Stimulated activated naive CD4-positive, alpha-beta T cell (primary cell): Measurements from ENCODE around the gene RIPPLY1.

Experiments
- DNase-seq, 6 experiments: peaks; one replicate each; lab custom pipeline; 2025; lab: John Stamatoyannopoulos, UW

The RIPPLY1 gene, protein sequence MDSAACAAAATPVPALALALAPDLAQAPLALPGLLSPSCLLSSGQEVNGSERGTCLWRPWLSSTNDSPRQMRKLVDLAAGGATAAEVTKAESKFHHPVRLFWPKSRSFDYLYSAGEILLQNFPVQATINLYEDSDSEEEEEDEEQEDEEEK

DNA sequence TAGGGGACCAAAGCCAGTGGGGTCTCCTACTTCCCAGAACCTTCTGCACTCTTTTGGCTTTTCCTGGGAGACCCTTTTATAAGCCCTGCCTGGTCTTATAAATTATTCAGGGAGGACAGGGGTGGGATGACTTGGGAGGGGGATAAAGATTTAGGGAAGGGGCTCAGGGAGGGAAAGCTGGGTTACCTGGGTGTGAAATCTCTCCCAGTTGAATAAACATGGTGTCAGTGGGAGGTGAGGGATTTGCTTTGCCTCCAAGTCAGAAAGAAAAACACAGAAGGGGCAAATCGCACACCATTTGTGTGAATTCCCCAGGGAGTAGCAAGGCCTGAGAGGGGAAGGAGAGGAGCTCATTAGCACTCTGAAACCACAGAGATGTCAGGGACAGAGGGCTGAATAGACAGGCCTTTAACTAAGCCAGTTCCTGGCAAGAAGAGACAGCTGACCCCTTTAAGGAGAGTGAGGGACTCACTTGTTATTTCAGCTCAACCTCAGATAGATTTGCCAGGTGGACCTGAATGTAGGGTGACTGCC is at the start of gene RIPPLY1:
RIPPLY1 (minus strand) TSS at position 51 of the 534 bp plus-strand sequence. CDS start 54 bp downstream, outside the sequence.
- no peak for DNase-seq

DNA sequence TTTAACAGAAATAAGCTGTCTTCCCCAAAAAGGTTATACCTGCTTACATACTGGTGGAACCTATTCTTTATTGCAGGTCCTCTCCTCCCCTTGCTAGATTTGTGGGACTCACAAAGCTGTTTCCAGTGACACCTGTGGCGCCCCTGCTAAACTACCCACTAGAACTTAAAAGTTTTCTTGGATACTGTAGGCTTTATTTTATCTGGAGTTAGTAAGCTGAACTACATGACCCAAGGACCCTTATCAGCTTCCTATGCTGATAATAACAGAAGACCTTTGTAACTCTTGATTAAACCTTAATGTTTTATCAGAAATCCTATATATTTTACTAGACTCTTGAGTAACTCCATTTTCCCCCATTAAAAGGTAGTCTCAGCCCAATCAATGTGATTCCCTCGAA is 49.4 kb upstream of the RIPPLY1 start:
- no peak for DNase-seq

DNA sequence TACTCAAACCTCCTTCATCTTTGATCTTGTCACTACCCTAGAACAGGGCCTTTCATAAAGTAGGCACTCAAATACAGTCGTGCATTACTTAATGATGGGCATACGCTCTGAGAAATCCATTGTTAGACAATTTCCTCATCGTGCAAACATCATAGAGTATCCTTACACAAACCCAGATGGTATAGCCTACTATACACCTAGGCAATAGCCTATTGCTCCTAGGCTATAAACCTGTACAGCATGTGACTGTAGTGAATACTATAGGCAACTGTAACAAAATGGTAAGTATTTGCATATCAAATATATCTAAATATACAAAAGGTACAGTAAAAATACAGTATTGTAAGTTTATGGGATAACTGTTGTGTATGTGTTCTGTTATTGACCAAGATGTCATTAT is 48.9 kb upstream of the RIPPLY1 start:
- no peak for DNase-seq

DNA sequence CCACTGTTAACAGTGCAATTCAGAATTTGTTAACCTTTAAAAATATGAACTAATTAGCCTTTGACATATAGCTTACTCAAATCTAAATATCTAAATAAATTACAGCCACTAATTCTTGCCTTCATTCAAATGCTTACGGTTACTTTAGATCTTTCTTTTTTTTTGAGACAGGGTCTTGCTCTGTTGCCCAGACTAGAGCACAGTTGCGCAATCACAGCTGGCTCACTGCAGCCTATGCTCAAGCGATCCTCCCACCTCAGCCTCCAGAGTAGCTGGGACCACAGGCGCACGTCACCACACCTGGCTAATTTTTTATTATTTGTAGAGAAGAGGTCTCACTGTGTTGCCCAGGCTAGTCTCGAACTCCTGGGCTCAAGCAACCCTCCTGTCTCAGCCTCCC is 48.1 kb upstream of the RIPPLY1 start:
- DNase-seq, result no peak

DNA sequence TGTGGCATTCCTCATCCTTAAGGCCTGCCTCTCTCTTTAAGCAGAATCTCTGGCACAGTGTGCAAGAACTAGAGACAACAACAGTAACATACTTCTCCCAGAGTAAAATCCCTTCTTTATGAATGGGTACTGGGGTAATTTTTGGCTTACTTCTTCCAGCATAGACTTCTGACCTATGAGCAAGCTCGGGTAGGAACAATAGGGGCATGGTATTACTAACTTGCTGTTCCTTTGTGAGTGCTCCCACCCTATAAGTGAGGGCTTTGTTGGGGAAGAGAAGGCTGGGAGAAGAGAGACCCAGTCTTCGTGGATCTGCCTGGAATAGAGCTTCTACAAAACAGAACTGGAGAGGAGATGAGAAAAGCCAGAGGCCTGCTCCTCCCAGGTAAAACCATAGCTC is 47.2 kb upstream of the RIPPLY1 start:
- no peak for DNase-seq

DNA sequence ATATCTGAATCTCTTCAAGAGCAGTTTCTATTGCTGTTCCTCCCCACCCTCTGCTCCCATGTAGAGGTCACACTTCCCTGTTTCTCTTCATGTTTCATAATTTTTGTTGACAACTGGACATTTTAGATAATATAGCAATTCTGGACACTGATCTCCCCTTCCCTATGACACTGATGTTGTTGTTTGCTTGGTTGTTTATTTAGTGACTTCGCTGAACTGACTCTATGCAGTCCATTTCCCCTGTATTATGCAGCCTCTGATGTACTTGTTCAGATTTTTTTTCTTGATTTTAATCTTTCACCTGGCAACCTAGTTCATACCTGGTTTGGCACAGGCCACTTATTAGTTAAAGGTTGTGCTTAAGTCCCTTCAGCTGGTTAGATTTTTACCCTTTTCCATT is 46.2 kb upstream of the RIPPLY1 start:
- no peak for DNase-seq

DNA sequence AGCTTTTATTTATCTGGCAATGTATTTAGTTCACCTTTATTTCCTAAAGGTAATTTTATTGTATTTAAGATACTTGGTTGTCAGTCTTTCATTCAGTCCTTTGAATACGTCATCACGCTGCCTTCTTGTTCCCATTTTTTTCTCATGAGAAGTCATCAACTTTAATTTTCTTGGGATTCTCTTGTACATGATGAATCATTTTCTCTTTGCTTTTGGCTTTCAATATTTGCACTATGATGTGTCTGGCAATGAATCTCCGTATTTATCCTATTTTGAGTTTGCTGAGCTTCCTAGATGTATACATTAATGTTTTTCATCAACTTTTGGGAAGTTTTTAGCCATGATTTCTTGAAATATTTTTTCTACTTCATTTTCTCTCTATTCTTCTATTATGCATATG is 45.5 kb upstream of the RIPPLY1 start:
- no peak for DNase-seq

DNA sequence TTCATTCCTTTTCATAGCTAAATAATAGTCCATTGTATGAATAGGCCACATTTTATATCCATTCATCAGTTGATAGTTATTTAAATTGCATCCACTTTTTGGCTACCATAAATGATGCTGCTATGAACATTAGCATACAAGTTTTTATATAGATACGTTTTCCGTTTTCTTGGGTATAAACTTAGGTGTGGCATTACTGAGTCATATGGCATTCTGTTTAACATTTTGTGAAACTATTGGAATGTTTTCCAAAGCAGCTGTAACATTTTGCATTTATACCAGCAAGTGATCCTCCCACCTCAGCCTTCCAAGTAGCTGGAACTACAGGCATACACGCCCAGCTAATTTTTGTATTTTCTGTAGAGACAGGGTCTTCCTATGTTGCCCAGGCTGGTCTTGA is 43.3 kb upstream of the RIPPLY1 start:
- no peak for DNase-seq

DNA sequence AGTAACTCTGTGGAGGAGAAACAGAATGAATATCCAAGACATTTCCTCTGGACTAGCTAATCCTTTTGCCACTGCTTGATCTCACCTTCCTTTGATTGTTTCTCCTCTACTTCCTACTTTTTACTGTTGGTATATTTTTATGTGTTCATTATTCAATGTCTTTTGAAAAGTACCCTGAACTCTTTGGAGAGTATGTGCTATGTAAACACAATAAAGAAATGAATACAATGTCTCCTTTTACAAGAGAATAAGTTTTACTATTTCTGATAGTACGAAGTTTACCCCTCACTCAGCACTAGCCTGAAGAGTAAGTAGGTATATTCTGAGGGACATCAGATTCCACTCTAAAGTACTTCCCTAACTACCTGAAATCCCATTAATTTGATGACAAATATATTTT is 36.9 kb upstream of the RIPPLY1 start:
- DNase-seq, result no peak

DNA sequence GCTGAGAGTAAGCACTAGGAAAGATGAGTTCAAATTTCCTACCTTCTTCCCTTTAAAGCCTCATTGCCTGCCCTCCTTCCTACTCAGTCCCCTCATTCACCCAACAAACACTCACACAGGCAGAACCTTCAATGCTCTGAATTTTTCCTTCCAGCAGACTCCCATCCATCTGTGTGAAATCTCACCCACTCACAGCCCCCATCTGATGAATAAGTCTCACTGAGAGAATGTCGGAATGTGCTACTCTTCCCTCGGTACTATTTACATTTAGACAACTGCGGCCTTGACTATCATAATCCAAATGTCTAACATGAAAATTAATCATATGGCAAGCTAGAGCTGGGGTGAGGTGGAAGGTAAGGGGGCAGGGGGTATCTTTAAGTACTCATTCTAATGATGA is 36.4 kb upstream of the RIPPLY1 start:
- no peak for DNase-seq

DNA sequence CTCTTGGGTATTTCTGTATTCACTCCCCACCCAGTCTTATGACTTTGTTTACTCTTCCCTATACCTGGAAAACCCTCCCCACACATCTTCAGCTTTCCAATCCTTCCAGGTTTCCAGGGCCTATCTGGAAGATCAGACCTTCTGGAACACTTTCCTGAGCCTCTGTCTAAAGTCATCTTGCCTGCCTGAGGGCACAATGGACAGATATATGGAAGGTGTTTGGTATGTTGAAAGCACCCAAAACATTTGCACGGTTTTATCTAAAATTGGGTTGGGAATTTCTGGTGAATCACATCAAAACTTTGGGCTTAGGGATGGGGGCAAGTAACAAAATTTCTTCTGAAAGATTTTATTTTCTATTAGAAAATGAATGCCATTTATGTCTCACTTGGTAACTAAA is 33.1 kb upstream of the RIPPLY1 start:
- DNase-seq, result no peak

DNA sequence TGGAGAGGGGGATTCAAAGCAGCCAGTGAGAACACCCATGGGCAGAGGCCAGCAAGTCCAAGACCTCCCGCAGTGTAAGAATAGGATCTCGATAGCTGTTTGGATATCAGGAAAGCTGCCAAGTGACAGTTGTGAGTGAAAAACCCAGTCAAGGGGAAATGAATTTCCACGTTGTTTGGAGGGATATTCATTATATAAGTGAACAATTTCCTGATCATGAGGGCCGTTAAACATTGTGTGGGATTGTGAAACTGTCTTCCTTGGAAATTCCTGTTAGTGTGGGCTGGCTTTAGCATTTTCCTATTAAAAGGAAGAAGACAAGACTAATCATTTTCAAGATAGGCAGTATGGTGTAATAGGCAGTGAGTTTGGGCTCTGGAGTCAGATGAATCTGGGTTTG is 32.0 kb upstream of the RIPPLY1 start:
- DNase-seq, result no peak

DNA sequence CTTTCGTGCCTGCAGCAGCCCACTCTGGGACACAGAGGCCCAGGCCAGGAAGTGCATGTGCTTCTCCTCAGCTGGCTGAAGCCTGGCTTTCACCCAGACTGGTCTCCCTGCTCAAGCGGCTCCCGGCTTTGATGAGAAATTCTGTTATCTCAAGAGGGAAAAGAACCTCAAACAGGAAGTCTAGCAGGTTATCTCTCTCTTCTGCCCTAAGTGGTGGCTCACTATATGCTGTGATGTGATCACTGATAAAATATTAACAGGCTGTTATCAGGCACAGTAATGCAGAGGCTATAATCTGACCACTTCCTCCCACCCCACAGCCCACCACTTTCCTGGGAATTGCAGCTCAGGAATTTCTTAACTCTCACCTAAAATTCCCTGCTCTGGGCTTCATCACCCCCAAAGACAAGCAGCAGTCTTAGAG is 30.4 kb upstream of the RIPPLY1 start:
- DNase-seq, result no peak

DNA sequence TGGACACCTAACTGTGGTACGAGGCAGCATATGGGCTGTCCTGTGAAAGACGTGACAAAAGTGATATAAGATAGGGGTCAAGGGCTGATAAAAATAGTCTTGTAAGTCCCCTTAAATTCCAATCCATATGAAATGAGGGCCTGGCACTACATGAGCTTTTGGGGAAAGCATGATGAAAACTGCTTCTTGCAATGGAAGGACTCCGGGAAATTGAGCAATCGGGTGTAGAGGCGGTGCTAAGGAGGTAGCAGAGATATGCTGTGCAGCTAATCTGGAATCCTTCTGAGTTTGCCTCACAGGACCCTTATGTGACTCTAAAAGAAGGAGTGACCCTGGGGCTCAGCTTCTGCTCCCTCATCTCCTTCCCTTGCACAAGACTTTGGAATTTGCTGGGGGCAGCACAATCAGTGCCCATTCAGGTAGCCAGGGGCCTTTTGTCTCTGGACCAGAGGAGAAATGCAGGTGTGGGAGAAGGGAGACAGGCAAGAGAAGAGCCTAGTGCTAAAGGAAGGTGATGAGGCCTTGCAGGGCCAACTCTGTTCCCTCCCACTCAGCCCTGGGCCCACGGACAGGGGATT is 29.9 kb upstream of the RIPPLY1 start:
- DNase-seq, result no peak

DNA sequence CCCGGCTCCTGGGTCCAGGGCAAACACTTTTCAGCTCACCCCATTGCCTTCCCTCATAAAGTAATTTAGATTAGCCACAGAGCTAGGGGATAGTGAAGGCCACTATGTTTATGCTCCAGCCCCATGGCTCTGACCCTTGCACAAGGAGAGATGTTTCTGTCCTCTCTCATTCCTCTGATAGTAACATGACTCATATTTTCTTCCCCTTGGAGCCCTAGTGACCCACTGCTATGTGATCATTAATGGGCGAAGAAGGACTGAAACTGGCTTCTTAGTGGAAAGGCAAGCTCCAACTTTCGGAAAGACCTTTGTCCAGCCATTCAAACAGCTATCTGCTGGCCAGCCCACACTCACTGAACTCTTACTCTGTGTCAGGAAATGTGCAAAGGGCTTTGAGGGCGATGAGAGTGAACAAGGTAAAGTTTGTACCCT is 29.4 kb upstream of the RIPPLY1 start:
- DNase-seq, result no peak

DNA sequence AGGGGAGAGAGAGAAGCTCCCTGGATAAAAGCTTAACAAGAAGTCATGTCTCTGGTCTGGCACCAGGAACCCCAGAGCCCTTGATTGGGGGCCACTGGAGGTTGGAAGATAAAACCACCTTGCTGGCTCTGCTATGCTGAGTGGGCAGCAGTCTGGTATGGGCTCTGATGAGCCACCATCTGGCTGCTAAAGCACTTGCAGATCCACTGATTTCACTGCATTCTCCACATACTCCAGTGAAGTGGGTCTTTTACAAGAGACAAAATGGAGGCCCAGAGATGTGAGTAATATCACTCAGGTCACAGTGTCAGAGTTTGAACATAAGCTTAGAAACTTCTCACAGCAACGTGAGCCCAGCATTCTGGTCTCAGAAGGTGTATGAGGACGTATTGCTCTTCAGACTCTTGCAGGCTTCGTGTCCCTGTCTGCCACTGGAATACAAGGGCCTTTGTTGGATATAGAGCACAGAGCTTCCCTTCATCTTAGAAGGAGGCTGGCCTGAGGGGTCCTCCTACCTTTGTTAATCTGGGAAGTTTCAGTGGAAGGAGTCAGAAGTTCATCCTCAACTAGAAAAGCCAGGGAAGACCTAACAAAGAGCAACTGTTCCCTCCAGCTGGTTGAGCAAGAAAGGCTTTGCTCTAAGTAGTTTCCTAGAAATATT is 28.8 kb upstream of the RIPPLY1 start:
- DNase-seq, result no peak

DNA sequence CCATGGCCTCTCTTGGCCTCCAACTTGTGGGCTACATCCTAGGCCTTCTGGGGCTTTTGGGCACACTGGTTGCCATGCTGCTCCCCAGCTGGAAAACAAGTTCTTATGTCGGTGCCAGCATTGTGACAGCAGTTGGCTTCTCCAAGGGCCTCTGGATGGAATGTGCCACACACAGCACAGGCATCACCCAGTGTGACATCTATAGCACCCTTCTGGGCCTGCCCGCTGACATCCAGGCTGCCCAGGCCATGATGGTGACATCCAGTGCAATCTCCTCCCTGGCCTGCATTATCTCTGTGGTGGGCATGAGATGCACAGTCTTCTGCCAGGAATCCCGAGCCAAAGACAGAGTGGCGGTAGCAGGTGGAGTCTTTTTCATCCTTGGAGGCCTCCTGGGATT is 25.1 kb upstream of the RIPPLY1 start:
- DNase-seq, result no peak

DNA sequence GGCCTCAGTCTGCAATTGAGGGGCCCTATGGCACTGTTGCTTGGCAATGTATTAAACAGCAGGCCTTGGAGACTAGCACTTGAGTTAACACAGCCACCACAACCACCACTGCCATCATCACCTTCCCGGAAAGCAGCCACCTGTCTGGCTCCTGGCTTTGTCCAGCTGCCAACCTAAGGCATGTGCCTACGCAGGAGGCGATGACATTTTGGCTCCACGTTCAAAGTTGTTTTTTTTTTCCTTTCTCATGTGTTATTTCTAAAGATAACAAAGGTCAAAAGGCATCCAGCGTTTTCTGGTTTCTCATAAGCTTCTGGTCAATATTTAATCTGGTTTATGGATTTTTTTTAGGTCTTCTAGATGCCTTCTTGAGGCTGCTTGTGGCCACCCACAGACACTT is 24.6 kb upstream of the RIPPLY1 start:
- DNase-seq, result no peak

DNA sequence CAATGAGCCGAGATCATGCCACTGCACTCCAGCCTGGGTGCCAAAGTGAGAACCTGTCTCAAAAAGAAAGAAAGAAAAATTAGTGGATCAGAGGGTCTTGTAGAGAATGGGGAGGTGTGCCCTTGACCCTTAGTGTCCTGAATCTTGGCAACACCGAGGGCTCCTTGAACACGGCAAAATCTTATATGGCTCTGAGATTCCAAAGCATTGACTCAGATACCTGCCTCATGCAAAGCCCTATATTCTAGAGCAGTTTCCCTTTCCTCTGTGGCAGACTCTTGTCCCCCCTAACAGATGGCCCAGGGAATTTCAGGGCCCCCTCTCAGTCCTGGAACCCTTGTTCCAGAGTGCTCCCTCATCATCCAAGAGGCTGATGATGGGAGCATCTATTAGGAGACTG is 23.9 kb upstream of the RIPPLY1 start:
- DNase-seq, result no peak

DNA sequence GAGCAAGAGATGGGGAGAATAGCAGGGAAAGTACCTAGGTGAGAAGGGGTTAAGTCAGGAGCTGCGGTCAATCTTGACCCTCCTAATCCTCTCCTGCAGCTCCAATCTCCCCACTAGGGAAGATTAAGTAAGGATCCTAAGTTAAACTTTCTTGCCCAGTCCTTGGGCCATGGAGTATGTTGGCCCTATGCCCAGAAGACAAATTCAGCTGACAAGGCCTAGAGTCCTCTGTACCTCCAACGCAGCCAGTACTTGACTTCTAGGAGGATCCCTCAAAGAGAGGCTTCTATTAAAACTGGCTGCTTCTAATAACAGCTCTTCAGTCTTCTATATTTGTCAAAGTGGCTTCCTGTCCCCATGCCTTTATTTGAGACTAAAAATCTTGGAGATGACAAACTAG is 18.5 kb upstream of the RIPPLY1 start:
- no peak for DNase-seq

DNA sequence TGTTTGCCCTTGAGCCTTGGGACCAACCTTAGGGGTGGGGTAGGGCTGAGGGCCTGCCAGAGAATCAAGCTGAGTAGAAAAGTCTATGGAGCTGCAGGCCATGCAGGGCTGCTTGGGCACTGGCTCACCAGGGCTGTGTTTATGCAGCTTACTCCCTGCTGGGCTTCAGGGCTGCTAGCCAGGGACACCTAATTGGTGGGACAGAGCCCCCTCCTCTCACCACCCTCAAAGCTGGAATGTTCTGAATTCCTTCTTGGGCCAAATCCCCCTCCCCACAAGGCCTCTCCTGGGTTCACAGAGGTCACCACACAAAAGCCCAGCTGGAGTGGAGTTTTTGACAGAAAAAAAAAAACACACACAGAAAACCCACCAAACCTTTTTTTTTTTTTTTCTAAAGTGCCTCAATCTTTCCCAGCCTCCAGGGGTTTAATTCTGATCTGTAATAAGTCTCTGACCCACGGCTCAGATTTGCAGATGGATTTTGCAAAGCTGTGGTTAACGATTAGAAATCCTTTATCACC is 16.9 kb upstream of the RIPPLY1 start, which contains the start of gene CLDN2:
CLDN2 (plus strand) TSS at position 471 of the 521 bp plus-strand sequence. CDS start 7,827 bp downstream, outside the sequence.
- DNase-seq, result no peak

DNA sequence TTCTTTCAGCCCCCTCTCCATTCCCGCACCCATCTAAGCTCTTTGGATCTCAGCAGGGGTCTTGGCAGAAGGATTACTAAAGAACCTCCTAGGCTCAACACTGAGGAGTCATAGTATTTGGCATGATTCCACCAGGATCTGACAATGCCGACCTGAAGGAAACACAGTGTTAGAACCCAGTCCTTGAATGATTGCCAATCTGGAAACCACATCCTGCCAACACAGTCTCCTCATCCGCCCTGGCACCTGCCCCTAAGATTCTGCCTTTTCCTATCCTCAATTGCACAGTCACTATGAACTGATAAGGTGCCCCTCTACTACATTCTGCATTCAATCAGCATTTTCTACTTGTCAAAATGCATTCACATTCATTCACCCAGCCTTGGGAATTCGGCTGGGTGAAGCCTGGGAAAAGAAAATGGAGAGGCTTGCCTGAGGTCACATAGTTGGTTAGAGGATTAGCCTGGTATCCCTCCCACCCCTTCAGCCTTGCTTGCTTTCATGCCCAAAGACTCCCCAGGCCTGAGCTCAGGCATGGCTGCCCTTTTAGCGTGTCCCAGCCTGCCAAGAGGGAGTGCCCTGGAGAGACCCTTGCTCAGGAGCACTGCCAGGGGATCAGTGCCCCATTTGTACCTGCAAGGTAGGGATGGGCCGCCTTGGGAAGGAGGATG is 14.8 kb upstream of the RIPPLY1 start:
- peak in 3 of 6 experiments; percentile 19 to 52 (median 43) for DNase-seq

DNA sequence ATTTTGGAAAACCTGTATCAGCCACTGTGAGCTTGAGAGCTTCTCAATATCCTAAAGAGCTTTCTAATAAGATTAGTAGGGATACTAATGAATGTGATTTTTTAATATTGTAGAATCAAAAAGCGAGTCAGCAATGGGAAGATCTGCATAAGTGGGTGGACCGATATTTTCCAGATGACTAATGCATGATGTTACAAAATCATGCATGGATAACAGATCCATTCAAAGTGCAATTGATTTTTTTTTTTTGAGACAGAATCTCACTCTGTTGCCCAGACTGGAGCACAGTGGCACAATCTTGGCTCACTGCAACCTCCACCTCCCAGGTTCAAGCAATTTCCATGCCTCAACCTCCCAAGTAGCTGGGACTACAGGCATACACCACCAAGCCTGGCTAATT is 9.7 kb upstream of the RIPPLY1 start:
- DNase-seq, result no peak
